ENCODE measurements around the gene STK32B.

DNA sequence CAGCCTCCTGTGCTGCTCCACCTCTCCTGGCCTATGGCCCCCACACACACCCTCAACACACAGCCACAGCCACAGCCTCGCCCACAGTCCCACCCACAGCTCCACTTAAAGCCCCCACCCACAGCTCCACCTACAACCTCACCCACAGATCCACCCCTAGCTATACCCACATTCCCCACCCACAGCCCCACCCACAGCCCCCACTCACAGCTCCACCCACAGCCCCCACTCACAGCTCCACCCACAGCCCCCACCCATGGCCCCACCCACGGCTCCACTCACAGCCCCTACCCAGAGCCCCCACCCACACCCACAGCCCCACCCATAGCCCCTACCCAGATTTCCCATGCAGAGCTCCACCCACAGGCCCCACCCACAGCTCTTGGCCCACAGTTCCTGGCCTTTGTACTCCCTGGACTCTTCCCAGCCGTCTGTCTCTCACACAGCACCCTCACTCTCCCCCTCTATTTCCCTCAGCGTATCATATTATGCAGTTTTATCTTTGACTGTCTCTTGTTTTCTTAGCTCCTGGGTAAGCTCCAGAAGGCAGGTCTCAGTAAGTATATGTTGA, 334.5 kb downstream of the STK32B start:
- no peak for TF ChIP-seq POLR2A (IDR thresholded peaks at IDR 0.05)
- TF ChIP-seq, protein P1, sequence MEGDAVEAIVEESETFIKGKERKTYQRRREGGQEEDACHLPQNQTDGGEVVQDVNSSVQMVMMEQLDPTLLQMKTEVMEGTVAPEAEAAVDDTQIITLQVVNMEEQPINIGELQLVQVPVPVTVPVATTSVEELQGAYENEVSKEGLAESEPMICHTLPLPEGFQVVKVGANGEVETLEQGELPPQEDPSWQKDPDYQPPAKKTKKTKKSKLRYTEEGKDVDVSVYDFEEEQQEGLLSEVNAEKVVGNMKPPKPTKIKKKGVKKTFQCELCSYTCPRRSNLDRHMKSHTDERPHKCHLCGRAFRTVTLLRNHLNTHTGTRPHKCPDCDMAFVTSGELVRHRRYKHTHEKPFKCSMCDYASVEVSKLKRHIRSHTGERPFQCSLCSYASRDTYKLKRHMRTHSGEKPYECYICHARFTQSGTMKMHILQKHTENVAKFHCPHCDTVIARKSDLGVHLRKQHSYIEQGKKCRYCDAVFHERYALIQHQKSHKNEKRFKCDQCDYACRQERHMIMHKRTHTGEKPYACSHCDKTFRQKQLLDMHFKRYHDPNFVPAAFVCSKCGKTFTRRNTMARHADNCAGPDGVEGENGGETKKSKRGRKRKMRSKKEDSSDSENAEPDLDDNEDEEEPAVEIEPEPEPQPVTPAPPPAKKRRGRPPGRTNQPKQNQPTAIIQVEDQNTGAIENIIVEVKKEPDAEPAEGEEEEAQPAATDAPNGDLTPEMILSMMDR (IDR thresholded peaks at IDR 0.05), result no peak
